Stimulated activated CD8-positive, alpha-beta memory T cell treated with anti-CD3 and anti-CD28 coated beads, Interleukin-7, amount 100 ng/mL, for 24 hours (primary cell): ENCODE results near the gene NRARP.

Experiments
- DNase-seq: peaks from one replicate; pipeline ENCODE4 v3.0.0-alpha.2; 2020; ENCODE audit warnings: low read depth

NRARP gene

DNA sequence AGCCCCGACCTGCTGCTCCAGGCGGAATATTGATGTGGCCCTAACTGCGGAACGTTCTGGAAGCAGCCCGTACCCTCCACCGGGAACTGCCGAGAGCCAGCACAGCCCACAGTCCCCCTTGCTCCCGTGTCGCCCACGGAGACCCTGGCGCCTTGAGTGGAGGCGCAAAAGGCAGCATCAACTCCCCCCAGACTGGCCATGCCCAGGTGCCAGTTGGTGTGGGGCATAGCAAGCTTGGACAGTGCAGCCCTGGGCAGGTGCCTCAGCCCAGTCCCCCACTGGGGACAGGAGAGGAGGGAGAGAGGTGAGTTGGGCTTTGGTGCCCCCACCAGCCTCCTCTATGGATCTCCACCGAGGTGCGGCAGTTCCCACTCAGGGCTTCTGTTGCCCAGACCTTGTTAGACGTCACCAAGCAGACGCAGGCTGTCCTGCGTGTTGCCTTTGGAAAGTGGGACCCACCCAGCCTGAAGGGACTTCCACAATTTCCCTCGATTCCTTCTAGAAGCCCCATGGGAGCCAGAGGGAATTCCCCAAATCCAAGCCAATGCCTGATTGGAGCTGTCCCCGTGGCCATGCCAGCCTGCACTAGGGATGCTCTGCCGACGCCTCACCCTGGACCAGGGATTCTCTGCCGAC is 19.8 kb upstream of the NRARP start:
- DNase-seq = no peak

DNA sequence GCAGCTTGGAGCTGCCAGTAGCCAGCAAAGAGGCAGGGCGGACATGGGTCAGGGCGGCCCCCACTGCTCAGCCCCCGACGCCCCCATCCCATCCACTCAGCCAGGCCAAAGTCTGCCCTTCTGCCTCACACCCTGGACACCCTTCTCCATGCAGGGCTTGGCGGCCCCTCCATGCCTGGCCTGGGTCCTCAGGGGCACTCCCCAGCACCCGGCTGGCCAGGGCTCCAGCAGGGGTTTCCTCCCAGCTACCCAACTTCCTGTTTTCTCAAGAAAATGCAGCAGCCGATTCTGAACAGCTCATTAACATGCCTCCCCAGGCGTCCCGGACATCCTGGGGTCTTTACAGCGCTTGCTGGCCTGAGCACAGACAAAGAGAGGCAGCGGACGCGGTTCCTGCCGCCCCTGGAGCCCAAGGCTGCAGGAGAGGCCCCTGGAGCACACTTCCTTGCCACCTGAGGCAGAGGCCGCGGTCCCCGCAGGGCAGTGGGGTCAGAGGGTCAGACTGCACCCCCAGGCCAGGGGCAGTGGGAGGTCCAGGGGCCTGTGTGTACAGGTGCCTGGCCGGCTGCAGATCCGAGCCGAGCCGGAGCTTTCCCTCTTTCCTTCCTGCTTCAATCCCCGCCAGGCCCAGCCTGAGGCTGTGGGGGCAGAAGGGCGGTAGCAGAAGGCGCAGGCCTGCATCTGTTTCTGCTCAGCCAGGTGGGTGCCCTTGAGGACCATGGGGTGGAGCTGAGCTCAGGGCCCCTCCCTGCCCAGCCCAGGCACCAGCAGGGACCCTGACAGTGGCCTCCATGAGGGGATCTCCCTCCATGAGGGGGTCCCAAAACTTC is 18.7 kb upstream of the NRARP start:
- DNase-seq = no peak

- DNase-seq = no peak
Observed at GRCh38 chr9:137319739-137320551, 17.9 kb upstream of the NRARP start.

DNA sequence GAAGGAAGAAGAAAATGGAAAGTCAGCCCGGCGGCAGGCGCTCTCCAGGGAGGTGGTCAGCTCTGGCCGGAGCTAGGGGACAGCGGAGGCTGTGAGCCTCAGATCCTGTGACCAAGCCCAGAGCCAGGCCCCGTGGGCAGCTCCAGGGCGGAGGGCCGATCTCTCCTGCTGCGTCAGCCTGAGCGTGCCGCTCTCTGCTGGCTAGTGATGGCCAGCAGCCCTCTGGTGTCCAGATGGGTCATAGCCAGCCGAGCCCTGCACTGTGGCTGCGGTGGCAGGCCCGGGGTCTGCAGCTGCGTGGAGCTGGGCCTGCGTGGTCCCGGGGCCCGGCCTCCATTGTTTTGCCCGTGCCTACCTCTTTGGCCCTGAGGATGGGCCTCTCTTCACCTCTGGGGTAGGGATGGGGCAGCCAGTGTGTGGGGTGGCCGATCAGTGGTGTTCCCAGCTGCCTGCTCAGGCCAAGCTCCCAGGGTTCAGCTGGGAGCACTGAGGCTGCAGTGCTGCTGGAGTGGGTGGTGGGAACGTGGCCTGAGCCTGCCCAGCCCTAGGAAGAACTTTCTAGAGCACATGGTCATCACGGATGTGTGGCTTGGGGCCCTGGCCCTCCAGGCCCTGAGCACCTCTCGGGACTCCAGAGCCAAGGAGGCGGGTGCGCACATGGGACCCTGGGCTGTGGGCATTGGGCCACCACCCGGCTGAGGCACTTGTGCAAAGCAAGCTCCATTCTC is 17.1 kb upstream of the NRARP start:
- DNase-seq = no peak

DNA sequence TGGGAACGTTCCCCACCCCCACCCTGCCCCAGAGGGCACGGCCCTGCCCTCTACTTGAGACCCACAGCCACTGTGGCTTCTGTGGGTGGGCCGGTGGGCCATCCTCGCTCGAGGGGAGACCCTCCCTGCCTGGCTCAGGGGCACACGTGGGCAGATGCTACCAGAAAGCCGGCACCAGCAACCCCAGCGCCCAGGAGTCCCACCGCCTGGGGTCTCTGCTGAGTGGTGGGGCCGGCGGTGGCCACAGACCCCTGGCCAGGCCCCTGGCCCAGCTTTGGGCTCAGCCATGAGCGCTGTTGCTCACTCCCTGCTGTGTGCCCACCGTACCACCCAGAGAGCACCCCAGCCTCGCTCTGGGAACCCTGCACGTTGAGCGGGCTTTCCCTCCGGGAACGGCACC is 16.5 kb upstream of the NRARP start:
- DNase-seq = no peak

- no peak for DNase-seq
Observed at GRCh38 chr9:137317718-137318511, 15.8 kb upstream of the NRARP start.

- DNase-seq = no peak
Observed at GRCh38 chr9:137317021-137317717, 15.1 kb upstream of the NRARP start.

DNA sequence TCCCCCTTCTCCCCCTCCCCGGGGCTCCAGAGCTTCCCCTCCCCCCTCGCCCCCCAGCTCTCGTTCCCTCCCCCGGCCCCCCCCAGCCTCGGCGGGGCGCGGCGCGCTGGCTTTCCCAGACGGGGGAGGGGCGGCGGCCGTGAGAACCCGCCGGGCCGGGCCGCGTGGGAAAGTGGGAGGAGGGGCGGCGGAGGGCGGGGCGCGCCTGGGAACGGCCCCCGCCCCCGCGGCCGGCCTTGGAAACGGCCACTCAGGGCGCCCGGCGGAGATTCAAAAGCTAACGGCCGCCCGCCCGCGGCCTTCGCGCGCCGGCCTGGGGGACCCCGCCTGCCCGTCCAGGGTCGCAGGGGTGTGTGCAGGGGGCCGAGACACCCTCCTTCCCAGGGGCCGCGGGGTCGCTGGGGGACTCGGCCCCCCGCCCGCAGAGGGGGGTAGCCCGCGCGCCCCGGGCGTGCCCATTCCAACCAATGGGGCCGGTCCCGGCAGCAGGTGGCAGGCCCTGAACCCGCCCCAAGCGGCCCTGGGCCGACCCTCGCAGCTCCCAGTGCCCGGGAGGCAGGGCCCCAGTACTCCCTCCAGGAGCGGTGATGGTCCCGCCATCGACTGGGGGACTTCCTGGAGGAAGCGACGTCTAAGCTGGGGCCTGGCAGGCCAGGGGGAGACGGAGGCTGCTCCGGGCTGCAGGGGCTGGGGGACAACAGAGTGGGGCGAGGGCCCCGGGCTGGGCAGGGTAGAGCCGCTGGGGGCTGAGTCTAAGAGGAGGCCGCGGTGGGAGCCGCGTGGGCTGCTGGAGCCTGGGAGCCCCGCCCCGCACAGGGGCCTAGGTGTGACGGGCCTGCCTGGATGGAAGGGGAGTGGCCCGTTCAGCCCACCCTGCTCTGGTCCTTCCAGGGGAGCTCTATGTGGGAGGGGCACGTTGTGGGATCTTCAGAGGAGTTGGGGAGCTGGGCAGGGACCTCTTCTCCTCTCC is 14.2 kb upstream of the NRARP start:
- DNase-seq = no peak

DNA sequence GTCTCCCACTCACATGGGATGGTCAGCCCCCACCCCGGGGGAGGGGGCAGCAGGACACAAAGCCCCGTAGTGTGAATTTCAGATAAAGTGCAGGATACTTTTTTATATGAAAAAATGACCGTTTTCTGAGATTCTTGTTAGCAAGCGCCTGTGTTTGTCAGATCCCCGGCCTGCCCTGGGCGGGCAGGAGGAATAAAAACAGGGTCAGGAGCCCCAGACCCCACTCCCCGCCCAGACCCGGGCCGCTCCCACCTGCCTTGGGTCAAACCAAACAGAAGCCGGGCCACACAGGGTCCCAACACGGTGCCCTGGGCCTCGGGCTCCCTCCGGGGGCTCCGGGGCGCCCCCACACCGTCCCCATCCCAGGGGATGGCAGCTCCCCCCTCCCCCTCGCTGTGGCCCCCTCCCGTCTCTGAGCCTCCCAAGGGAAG is 13.5 kb upstream of the NRARP start:
- no peak for DNase-seq

DNA sequence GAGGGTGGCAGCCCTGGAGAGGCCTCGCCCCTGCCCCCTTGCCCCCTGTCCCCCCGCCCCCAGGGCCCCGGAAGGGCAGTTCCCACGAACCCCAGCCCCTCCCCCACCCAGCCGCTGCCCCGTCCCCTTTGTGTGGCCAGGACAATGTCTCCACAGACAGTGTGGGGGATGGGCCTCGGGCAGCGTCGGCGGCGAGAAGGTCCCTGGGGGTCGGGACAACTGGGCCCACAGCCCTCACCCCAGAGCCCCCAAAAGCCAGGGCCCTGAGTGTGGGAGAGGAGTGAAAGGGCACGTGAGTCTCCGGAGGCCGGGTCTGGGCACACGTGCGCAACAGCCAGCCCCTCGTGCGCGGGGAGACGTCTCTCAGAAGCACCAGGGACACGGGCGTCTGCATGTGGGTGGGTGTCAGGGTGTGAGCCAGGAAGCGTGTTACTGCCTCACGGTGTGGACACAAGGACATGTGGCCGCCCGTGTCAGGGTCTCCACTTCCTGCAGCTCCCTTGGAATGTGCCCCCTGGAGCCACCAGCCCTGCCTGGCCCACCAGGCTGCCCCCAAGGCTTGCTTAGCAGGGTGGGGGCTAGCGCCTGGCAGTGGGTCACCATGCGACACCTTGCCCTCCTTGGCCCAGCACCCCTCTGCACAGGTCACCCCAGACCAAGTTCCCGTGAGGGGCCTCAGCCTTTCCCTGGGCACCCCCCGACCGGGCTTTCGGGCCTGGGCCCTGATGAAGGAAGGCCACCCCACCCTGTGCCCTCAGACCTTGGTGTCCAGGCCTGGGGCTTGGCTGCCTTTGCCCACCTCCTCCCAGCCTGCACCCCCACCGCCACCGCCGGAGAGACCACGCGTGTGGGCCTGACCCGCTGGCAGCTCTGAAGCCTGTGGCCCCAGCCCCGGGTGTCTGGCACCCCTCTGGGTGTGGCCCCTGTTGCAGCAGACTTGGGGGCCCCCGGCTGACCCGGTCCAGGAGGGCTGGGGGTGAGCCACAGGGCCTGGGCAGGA is 12.8 kb upstream of the NRARP start:
- DNase-seq = no peak

DNA sequence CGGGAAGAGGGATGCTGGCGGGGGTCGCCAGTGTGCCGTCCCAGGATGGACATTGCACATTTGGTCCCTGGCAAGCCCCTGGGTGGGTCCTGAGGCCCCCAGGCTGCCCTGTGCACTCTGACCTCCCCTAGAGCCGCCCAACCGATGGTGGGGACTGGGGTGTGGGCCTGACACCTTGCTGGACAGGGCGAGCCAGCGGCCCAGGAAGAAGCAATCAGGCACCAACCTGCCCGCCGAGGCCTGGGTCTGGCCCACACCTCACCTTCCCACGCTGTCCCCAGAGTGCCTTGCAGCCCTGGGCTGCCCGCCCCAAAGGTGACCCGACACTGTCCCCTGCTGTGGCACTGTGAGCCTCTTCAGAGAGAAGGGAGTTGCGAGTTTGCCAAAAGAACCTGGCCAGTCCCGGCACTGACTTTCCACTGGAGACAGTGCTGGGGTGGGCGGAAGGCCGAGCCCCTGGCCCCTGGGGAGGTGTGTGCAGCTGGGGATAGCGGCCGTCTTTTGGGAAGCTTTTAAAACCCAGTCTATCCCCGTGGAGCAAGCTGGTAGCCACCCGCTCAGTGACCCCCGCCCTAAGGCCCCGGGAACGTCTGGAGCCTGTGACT is 12.0 kb upstream of the NRARP start:
- no peak for DNase-seq

DNA sequence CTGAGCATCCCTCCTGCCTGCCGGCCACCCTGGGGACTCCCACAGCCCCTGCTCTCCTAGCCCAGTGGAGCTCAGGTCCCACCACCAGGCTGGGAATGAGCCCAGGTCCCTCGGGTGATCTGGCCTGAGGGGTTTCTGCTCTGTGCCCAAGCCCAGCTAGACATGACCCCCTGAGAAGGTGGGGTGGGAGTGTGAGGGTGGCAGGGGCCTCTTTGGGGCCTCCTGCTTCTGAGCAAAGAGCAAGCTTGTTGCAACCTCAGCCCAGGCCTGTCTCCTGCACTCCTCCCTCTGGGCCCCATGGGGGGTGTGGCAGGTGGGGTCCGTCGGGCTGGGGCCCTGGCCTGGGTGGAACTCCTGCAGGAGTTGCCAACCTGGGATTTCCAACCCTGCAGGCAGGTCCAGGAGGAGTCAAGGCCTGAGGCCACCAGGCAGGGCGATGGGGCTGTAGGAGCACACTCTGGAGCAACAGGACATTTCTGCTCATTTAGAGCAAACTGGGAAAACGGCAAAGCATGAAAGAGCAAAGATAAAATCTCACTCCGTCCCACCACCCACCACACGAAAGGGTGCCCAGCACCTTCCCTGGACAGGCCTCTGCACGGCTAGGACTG is 11.4 kb upstream of the NRARP start:
- no peak for DNase-seq

- no peak for DNase-seq
Observed at GRCh38 chr9:137312852-137313325, 10.8 kb upstream of the NRARP start.

DNA sequence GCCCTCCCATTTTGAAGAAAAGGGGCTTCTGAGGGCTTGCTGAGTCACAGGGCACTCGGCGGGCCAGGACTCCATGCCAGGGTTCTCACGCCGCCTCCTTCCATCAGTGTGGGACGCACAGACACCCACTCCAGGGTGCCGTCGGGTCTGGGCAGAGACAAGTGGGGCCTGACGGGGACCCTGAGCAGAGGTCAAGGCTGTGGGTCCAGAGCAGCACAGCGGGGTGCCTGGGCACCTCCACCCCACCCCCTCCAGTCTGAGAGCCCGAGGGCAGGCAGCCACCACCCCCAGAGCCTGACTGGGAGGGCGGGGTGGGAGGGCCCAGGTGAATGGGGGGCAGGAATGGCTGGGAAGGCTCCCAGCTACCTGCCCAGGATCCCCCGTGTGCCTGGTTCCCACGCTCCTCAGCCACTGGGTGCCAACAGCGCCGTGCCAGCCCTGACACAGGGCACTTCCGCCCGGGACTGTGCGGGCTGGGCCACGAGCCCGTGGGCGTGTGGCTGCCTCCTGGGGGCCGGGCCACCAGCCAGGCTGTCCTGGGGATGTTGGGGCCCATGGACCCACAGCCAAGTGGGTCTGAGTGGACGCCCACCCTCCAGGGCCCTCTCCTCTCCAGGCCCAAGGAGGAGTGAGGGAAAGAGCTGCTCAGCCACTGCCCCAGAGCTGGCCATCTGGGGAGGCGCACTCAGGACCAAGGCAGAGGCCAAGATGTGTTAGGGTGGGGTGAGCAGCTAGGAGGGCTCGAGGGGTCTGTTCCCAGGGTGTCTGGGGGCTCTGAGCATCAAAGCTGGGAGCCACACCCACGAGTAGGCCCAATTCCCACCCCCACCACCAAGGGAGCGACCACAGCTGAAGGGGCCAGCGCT is 10.1 kb upstream of the NRARP start:
- DNase-seq = no peak

- DNase-seq = no peak
Observed at GRCh38 chr9:137311171-137311985, 9.3 kb upstream of the NRARP start.
